ENCODE results near the gene MAST4. TPM values are rescaled to one million over a fixed set of nuclear protein-coding genes. Genes with fewer than 3 reads are reported as not detected.

The MAST4 gene
- total and polyA plus RNA-seq, 2 donors (not counting 1 experiment from before 2014, with no cell fraction given): 2.5 to 57.1 TPM

DNA sequence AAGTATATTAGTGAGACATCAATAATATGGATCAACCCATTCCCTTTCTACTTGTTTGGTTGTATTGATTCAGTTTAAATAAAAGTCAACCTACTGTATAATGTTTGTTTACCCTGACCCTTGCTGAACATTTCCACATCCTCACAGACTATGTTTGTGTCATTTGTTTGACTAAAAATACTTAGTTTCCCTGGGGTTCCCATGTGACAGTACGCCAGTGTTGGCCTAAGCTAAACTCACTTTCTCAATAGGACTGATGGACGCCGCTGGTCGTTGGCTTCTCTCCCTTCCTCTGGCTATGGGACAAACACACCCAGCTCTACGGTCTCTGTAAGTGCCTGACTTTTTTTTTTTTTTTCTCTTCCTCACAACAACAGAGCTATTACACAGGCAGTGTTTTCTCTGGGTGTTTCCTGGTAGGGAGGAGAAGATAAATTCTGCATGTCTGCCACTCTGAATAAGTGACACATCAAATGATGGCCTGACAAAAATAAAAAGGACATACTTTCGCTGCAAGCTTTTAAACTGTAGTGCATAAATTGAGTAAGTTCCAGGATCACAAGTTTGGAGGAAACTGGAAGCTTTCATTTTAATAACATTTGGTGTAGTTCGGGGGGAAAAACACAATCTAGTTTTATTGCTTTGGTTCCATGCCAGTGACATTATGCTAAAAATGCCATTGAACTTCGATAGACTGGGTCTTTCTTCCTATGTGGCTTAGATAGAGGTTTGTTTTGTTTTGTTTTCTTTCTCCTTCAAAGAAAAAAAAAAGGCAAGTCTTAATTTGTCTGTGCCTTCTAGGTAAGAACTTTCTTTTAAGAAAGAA, 499.4 kb downstream of the MAST4 start:
- H3K4me1 ChIP-seq (ENCODE audit: control insufficient read depth in 2 of 2, insufficient read depth in 2 of 2, low read length in 2 of 2): no peaks in the 10 kb centered on the region
- CTCF ChIA-PET: no interaction called here

DNA sequence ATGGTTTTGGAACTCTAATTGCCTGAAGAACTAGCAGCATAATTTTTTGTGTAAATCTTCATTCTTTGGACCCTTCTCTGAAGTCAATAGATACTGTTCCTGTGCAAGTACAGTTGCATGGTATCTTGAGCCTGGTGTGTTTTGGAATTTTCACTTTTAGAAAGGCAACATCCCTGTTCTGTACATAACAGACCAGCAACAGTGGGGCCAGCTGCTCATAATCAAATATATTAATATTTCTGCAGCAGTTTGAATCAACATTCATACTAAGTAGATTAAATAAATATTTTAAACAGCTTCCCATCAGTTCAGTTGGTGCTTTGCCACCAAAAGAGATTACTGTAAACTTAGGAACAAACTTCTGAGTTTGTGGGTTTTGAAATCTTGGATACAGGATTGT, 502.5 kb downstream of the MAST4 start:
- Mint-ChIP-seq H3K27me3 (no peaks in the 10 kb centered on the region), H3K4me3 (no peak overlapping the region), H3K4me1 (no peaks in the 10 kb centered on the region), H3K9me3 (ENCODE audit: insufficient read depth) (no peaks in the 10 kb centered on the region), H3K27ac (no peak overlapping the region)
- no peak overlapping the region for H3K27ac ChIP-seq (ENCODE audit: low read length in 2 of 2)
- no peak for ATAC-seq (ENCODE audit: low read depth)
- intact Hi-C loops (cut with micrococcal nuclease): no loop called here
- H3K36me3 ChIP-seq (replicated peaks in 1 of 2; ENCODE audit: control extremely low read depth in 1 of 2, control insufficient read depth in 1 of 2, extremely low read depth in 1 of 2, insufficient read depth in 2 of 2, low read length in 1 of 2): no peaks in the 10 kb centered on the region
- ChIA-PET POLR2A (no interaction called here), CTCF (no interaction called here)
- H3K4me2 ChIP-seq (replicated peaks; ENCODE audit: low read depth, low read length, poor library complexity, severe bottlenecking): no peak overlapping the region
- H3K9me3 ChIP-seq (ENCODE audit: control extremely low read depth in 1 of 3, control insufficient read depth in 2 of 3, insufficient read depth in 1 of 3, low read length in 2 of 3): no peaks in the 10 kb centered on the region
- no peaks in the 10 kb centered on the region for H4K20me1 ChIP-seq (ENCODE audit: control insufficient read depth, insufficient read depth, low read length, poor library complexity, severe bottlenecking)
- H2AFZ ChIP-seq (ENCODE audit: insufficient read depth, low read depth, low read length, poor library complexity, severe bottlenecking): no peak overlapping the region
- no peaks in the 10 kb centered on the region for H3K27me3 ChIP-seq (replicated peaks in 1 of 4; ENCODE audit: control extremely low read depth in 1 of 4, control insufficient read depth in 3 of 4, insufficient read depth in 4 of 4, low read length in 3 of 4)
- H3K4me1 ChIP-seq (ENCODE audit: control insufficient read depth in 2 of 2, insufficient read depth in 2 of 2, low read length in 2 of 2): no peaks in the 10 kb centered on the region
- no peak overlapping the region for H3K9ac ChIP-seq (ENCODE audit: low read length)
- no peaks in the 10 kb centered on the region for H3K79me2 ChIP-seq (ENCODE audit: control insufficient read depth, insufficient read depth, low read length)
- H3K4me3 ChIP-seq (ENCODE audit: control extremely low read depth in 1 of 5, extremely low read depth in 1 of 5, insufficient read depth in 1 of 5, low read depth in 2 of 5, low read length in 4 of 5): no peak overlapping the region
- no peak for TF ChIP-seq EZH2 (IDR thresholded peaks at IDR 0.05; ENCODE audit: borderline replicate concordance, insufficient read depth, low read depth, low read length, poor library complexity, severe bottlenecking)
- DNase-seq: no peak

More for the DNA sequence above, 499.4 kb downstream of the MAST4 start:
- no peak for ATAC-seq (ENCODE audit: low read depth)
- 53% methylated on average over 7 of the region's 8 CpGs for WGBS (ENCODE audit: insufficient coverage)
- Mint-ChIP-seq H3K4me1 (no peaks in the 10 kb centered on the region), H3K9me3 (ENCODE audit: insufficient read depth) (no peaks in the 10 kb centered on the region), H3K27me3 (no peaks in the 10 kb centered on the region), H3K27ac (no peak overlapping the region), H3K4me3 (no peak overlapping the region)
- no peaks in the 10 kb centered on the region for H4K20me1 ChIP-seq (ENCODE audit: control insufficient read depth, insufficient read depth, low read length, poor library complexity, severe bottlenecking)
- H3K79me2 ChIP-seq (ENCODE audit: control insufficient read depth, insufficient read depth, low read length): no peaks in the 10 kb centered on the region
- H3K36me3 ChIP-seq (replicated peaks in 1 of 2; ENCODE audit: control extremely low read depth in 1 of 2, control insufficient read depth in 1 of 2, extremely low read depth in 1 of 2, insufficient read depth in 2 of 2, low read length in 1 of 2): no peaks in the 10 kb centered on the region
- no peaks in the 10 kb centered on the region for H3K27me3 ChIP-seq (replicated peaks in 1 of 4; ENCODE audit: control extremely low read depth in 1 of 4, control insufficient read depth in 3 of 4, insufficient read depth in 4 of 4, low read length in 3 of 4)
- H3K27ac ChIP-seq (ENCODE audit: low read length in 2 of 2): no peak overlapping the region
- H3K9ac ChIP-seq (ENCODE audit: low read length): no peak overlapping the region
- H3K4me2 ChIP-seq (replicated peaks; ENCODE audit: low read depth, low read length, poor library complexity, severe bottlenecking): no peak overlapping the region
- no peak for TF ChIP-seq EZH2 (IDR thresholded peaks at IDR 0.05; ENCODE audit: borderline replicate concordance, insufficient read depth, low read depth, low read length, poor library complexity, severe bottlenecking)
- TF ChIP-seq, protein P1, sequence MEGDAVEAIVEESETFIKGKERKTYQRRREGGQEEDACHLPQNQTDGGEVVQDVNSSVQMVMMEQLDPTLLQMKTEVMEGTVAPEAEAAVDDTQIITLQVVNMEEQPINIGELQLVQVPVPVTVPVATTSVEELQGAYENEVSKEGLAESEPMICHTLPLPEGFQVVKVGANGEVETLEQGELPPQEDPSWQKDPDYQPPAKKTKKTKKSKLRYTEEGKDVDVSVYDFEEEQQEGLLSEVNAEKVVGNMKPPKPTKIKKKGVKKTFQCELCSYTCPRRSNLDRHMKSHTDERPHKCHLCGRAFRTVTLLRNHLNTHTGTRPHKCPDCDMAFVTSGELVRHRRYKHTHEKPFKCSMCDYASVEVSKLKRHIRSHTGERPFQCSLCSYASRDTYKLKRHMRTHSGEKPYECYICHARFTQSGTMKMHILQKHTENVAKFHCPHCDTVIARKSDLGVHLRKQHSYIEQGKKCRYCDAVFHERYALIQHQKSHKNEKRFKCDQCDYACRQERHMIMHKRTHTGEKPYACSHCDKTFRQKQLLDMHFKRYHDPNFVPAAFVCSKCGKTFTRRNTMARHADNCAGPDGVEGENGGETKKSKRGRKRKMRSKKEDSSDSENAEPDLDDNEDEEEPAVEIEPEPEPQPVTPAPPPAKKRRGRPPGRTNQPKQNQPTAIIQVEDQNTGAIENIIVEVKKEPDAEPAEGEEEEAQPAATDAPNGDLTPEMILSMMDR (IDR thresholded peaks at IDR 0.05): no peak
- POLR2A ChIA-PET: no interaction called here
- DNase-seq: no peak
- no peak overlapping the region for H3K4me3 ChIP-seq (ENCODE audit: control extremely low read depth in 1 of 5, extremely low read depth in 1 of 5, insufficient read depth in 1 of 5, low read depth in 2 of 5, low read length in 4 of 5)
- H3K9me3 ChIP-seq (ENCODE audit: control extremely low read depth in 1 of 3, control insufficient read depth in 2 of 3, insufficient read depth in 1 of 3, low read length in 2 of 3): no peaks in the 10 kb centered on the region
- no peak overlapping the region for H2AFZ ChIP-seq (ENCODE audit: insufficient read depth, low read depth, low read length, poor library complexity, severe bottlenecking)
- intact Hi-C loops (cut with micrococcal nuclease): no loop called here

Data from B cell (primary cell).